Measurements from ENCODE around the gene CHD2. TPM values are rescaled to one million over a fixed set of nuclear protein-coding genes. Genes with fewer than 3 reads are reported as not detected.

The CHD2 gene
- total and polyA plus RNA-seq, 2 donors (not counting 3 experiments of a cell fraction or from before 2014, with no cell fraction given) = 53.8 to 97.9 TPM

GRCh38 chr15:93059442-93059841 is 159.3 kb downstream of the CHD2 start:
- TF ChIP-seq POLR2A (IDR thresholded peaks at IDR 0.05; ENCODE audit: low read depth, low read length) = no peak
- TF ChIP-seq POLR2AphosphoS5 (IDR thresholded peaks at IDR 0.05; ENCODE audit: insufficient read depth, low read depth, low read length) = no peak
- no peak for TF ChIP-seq GATA2 (IDR thresholded peaks at IDR 0.05; ENCODE audit: insufficient read depth, insufficient read length, low read depth, low read length)
- TF ChIP-seq JUN (IDR thresholded peaks at IDR 0.05; ENCODE audit: borderline replicate concordance, insufficient read depth, insufficient read length, low read depth) = no peak
- TF ChIP-seq MAX (IDR thresholded peaks at IDR 0.05; ENCODE audit: insufficient read depth, insufficient read length) = no peak
- TF ChIP-seq CTCF (IDR thresholded peaks at IDR 0.05; ENCODE audit: extremely low read depth in 1 of 2, insufficient read depth in 1 of 2, low read depth in 1 of 2, low read length in 2 of 2) = no peak
- no peak for TF ChIP-seq MYC (IDR thresholded peaks at IDR 0.05; ENCODE audit: low read depth, low read length)
- no peak for TF ChIP-seq EZH2 (IDR thresholded peaks at IDR 0.05; ENCODE audit: borderline replicate concordance, low read depth, low read length, severe bottlenecking)
- TF ChIP-seq FOS (IDR thresholded peaks at IDR 0.05; ENCODE audit: borderline replicate concordance, insufficient read depth, low read length) = no peak
- DNase-seq (ENCODE audit: low read depth, low spot score) = no peak
- Histone ChIP-seq H3K79me2 (ENCODE audit: control insufficient read depth, insufficient read depth, low read length) (no peaks in the 10 kb centered on the region), H3K4me2 (ENCODE audit: insufficient read depth, low read length) (no peak overlapping the region), H4K20me1 (replicated peaks; ENCODE audit: control insufficient read depth, extremely low read depth, insufficient read depth, low read length) (no peaks in the 10 kb centered on the region), H3K9me1 (replicated peaks; ENCODE audit: control insufficient read depth, extremely low read depth, insufficient read depth, low read length) (no peaks in the 10 kb centered on the region), H2AFZ (ENCODE audit: low read depth, low read length) (no peak overlapping the region), H3K36me3 (ENCODE audit: control insufficient read depth in 2 of 2, extremely low read depth in 1 of 2, insufficient read depth in 2 of 2, low read length in 2 of 2) (no peaks in the 10 kb centered on the region), H3K9me3 (replicated peaks; ENCODE audit: control insufficient read depth, insufficient read depth, low read length) (no peaks in the 10 kb centered on the region), H3K9ac (replicated peaks; ENCODE audit: extremely low read depth, insufficient read depth, low read length) (no peak overlapping the region), H3K27me3 (ENCODE audit: control insufficient read depth in 2 of 2, insufficient read depth in 2 of 2, low read length in 2 of 2) (no peaks in the 10 kb centered on the region), H3K27ac (ENCODE audit: insufficient read depth, low read depth, low read length) (no peak overlapping the region), H3K4me3 (replicated peaks in 1 of 3; ENCODE audit: insufficient read depth in 1 of 3, low read depth in 1 of 3, low read length in 3 of 3) (no peak overlapping the region), H3K4me1 (ENCODE audit: control insufficient read depth, extremely low read depth, insufficient read depth, low read length) (no peaks in the 10 kb centered on the region)
- dilution Hi-C loops (cut with MboI; ENCODE audit: extremely low pct_ligation_motif_present, low sequenced_read_pairs) (no loop called here), intact Hi-C loops (cut with micrococcal nuclease) (no loop called here)
- no peak for FAIRE-seq
- ChIA-PET CTCF (interaction anchor here (0.9 to 2.9 kb wide), 5 partner anchors 12 to 1265 kb away, joined by 3 to 18 read pairs (median 5); no protein-coding TSS in a partner anchor), POLR2A (no interaction called here)
- no TSS peak for BruUV-seq (replicated peaks)
